Measurements from ENCODE around the gene KLHL6.

KLHL6 gene

GRCh38 chr3:183498634-183499033 lies 56.9 kb downstream of the KLHL6 start:
- TF ChIP-seq, protein P1, sequence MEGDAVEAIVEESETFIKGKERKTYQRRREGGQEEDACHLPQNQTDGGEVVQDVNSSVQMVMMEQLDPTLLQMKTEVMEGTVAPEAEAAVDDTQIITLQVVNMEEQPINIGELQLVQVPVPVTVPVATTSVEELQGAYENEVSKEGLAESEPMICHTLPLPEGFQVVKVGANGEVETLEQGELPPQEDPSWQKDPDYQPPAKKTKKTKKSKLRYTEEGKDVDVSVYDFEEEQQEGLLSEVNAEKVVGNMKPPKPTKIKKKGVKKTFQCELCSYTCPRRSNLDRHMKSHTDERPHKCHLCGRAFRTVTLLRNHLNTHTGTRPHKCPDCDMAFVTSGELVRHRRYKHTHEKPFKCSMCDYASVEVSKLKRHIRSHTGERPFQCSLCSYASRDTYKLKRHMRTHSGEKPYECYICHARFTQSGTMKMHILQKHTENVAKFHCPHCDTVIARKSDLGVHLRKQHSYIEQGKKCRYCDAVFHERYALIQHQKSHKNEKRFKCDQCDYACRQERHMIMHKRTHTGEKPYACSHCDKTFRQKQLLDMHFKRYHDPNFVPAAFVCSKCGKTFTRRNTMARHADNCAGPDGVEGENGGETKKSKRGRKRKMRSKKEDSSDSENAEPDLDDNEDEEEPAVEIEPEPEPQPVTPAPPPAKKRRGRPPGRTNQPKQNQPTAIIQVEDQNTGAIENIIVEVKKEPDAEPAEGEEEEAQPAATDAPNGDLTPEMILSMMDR (IDR thresholded peaks at IDR 0.05; ENCODE audit: low read depth, low read length, missing control alignments): no peak
- no peak for DNase-seq (ENCODE audit: extremely low read depth, low read depth)
- H3K4me3 ChIP-seq (replicated peaks; ENCODE audit: low read depth, low read length): no peak overlapping the region

- no peak for DNase-seq (ENCODE audit: extremely low read depth, low read depth)
- H3K4me3 ChIP-seq (replicated peaks; ENCODE audit: low read depth, low read length): no peak overlapping the region
- TF ChIP-seq, protein P1 (IDR thresholded peaks at IDR 0.05; ENCODE audit: low read depth, low read length, missing control alignments): no peak
Measured at GRCh38 chr3:183497313-183497712, 58.2 kb downstream of the KLHL6 start.

- no peak overlapping the region for H3K4me3 ChIP-seq (replicated peaks; ENCODE audit: low read depth, low read length)
- TF ChIP-seq, protein P1 (IDR thresholded peaks at IDR 0.05; ENCODE audit: low read depth, low read length, missing control alignments): no peak
- no peak for DNase-seq (ENCODE audit: extremely low read depth, low read depth)
Measured at GRCh38 chr3:183496311-183496710, 59.2 kb downstream of the KLHL6 start.

- DNase-seq (ENCODE audit: extremely low read depth, low read depth): no peak
- TF ChIP-seq, protein P1 (IDR thresholded peaks at IDR 0.05; ENCODE audit: low read depth, low read length, missing control alignments): no peak
- H3K4me3 ChIP-seq (replicated peaks; ENCODE audit: low read depth, low read length): no peak overlapping the region
Measured at GRCh38 chr3:183494341-183494740, 61.2 kb downstream of the KLHL6 start.

- TF ChIP-seq, protein P1 (IDR thresholded peaks at IDR 0.05; ENCODE audit: low read depth, low read length, missing control alignments): no peak
- no peak overlapping the region for H3K4me3 ChIP-seq (replicated peaks; ENCODE audit: low read depth, low read length)
- no peak for DNase-seq (ENCODE audit: extremely low read depth, low read depth)
Measured at GRCh38 chr3:183493296-183494045, 62.0 kb downstream of the KLHL6 start.

DNA sequence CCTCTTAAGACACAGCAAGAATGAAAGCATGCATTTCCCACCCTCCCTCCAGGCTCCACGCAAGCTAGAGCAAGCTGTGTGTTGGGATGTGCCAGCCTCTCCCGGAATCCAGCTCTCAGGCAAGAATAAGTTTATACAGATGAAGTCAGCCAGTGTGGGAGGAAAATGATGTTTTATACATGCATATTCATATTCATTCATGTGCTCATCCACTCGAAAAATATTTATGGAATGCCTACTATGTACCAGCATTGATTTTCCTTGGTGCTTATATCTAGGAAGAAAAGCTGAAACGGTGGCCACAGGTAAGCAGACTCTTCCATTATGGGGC lies 62.7 kb downstream of the KLHL6 start:
- TF ChIP-seq, protein P1 (IDR thresholded peaks at IDR 0.05; ENCODE audit: low read depth, low read length, missing control alignments): no peak

More for the DNA sequence above, 62.7 kb downstream of the KLHL6 start:
- H3K4me3 ChIP-seq (replicated peaks; ENCODE audit: low read depth, low read length): no peak overlapping the region
- no peak for DNase-seq (ENCODE audit: extremely low read depth, low read depth)
